SH-SY5Y (cell line): ENCODE results near the gene SV2B.

Source experiments
- GATA2 ChIP-seq: IDR thresholded peaks from 2 replicates; pipeline ENCODE4 v1.6.1; 2011; ENCODE audit warnings: mild to moderate bottlenecking, low read depth, low read length
- GATA3 ChIP-seq: IDR thresholded peaks from 2 replicates; pipeline ENCODE4 v1.6.1; 2011; ENCODE audit warnings: low read depth, mild to moderate bottlenecking, low read length, moderate library complexity

DNA sequence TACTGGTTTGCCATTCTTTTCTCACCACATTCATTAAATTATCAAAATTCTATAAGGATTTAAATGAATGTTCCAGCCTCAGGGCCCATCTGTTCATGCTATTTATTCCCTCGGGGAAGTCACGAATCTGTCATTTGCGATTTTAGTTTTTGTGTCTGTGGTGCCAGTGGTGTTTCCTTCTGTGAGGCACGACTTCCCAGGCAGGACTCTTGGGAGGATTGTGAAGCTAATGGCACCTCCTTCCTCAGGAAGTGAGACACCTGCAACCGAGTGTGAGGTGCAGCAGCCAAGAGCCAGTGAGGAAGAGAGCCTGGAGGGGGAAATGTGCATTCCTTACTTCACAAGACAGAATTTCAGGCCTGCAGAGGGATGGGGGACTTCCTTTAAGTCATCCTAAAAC lies 24.1 kb downstream of the SV2B start:
- TF ChIP-seq GATA3: no peak
- TF ChIP-seq GATA2: no peak
